ENCODE results near the gene MACROD2.

DNA sequence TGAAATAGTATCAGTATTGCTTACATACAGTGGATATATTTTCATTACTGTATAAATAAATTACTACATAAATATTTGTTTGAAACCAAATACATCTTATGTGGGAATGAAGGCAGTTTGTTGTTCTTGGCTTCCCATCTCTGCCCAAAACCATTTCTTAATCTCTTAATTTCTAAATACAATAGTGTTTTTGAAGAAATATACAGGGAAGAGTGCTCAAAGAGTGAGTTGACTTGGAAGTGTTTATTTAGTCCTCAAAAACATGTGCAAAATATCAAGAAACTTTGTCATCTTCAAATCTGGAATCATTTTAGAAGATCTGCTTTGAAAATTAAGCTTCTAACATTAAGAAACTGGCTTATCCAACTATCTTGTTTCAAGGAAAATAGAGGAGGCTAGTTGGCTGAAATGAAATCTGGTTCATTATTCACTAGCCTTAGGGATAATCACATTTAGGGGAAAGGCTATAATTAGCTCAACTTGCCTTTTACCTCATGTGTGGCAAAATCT, 601.9 kb downstream of the MACROD2 start:
- TF ChIP-seq EZH2 (IDR thresholded peaks at IDR 0.05; ENCODE audit: low read depth, unreplicated experiment): no peak
- TF ChIP-seq, protein P1, sequence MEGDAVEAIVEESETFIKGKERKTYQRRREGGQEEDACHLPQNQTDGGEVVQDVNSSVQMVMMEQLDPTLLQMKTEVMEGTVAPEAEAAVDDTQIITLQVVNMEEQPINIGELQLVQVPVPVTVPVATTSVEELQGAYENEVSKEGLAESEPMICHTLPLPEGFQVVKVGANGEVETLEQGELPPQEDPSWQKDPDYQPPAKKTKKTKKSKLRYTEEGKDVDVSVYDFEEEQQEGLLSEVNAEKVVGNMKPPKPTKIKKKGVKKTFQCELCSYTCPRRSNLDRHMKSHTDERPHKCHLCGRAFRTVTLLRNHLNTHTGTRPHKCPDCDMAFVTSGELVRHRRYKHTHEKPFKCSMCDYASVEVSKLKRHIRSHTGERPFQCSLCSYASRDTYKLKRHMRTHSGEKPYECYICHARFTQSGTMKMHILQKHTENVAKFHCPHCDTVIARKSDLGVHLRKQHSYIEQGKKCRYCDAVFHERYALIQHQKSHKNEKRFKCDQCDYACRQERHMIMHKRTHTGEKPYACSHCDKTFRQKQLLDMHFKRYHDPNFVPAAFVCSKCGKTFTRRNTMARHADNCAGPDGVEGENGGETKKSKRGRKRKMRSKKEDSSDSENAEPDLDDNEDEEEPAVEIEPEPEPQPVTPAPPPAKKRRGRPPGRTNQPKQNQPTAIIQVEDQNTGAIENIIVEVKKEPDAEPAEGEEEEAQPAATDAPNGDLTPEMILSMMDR (conservative IDR thresholded peaks at IDR 0.05; ENCODE audit: low read depth in 2 of 2): no peak
- TF ChIP-seq POLR2AphosphoS5 (IDR thresholded peaks at IDR 0.05; ENCODE audit: low read depth): no peak
- no peak for TF ChIP-seq REST (IDR thresholded peaks at IDR 0.05; ENCODE audit: unreplicated experiment)
- TF ChIP-seq EZH2phosphoT487 (IDR thresholded peaks at IDR 0.05; ENCODE audit: unreplicated experiment): no peak
- no peak for TF ChIP-seq NANOG (IDR thresholded peaks at IDR 0.05; ENCODE audit: borderline replicate concordance)

All from GM23338 (cell line).